ENCODE data around the gene CTRB1.

The CTRB1 gene

GRCh38 chr16:75273054-75273925 lies 54.5 kb downstream of the CTRB1 start:
- no peak for DNase-seq
